A673 (cell line): ENCODE data around the gene RABL6.

Experiments
- CTCF ChIP-seq: fragments of 300-800, 200-600 bp; sonication (generic); conservative IDR thresholded peaks from 2 replicates; pipeline ENCODE4 v1.5.1; 2017; ENCODE audit warnings: low read depth, mild to moderate bottlenecking, antibody characterized with exemption, low read length, moderate library complexity, mixed read lengths
- EZH2 ChIP-seq: fragments of 200-600 bp; sonication (generic); IDR thresholded peaks from 2 replicates; pipeline ENCODE4 v1.6.1; 2017; ENCODE audit warnings: borderline replicate concordance, low read depth, mild to moderate bottlenecking, mixed read lengths, antibody characterized with exemption, low read length; ENCODE audit not compliant: poor library complexity, severe bottlenecking

- TF ChIP-seq CTCF = no peak
- TF ChIP-seq EZH2 = no peak
Observed at GRCh38 chr9:136853596-136854112, 45.9 kb downstream of the RABL6 start.
